B cell (primary cell): ENCODE measurements around the gene CCND3. TPM values are rescaled to one million over a fixed set of nuclear protein-coding genes. Genes with fewer than 3 reads are reported as not detected.

Experiments
- ATAC-seq: fragments of 200-7000 bp; cut with Tn5 transposase; one replicate; pipeline ENCODE4 v1.10.0; 2021; ENCODE audit warnings: low read depth, mild to moderate bottlenecking, moderate number of reproducible peaks, moderate library complexity
- CTCF ChIA-PET: fragments of 350-600 bp; sonication (Branson Sonifier 250); formaldehyde crosslinking; loops from one replicate; lab custom pipeline; 2021; ENCODE audit warnings: antibody characterized with exemption, inconsistent platforms; lab: Charles Lee
- POLR2A ChIA-PET: fragments of 350-600 bp; sonication (Branson Sonifier 250); formaldehyde crosslinking; loops from one replicate; lab custom pipeline; 2021; ENCODE audit warnings: antibody characterized with exemption; lab: Charles Lee
- DNase-seq: peaks from one replicate; pipeline ENCODE4 v3.0.0; 2013
- H2AFZ ChIP-seq: 2 replicates; pipeline ENCODE4 v1.6.1; 2012; ENCODE audit warnings: mild to moderate bottlenecking, low read depth, low read length; ENCODE audit not compliant: insufficient read depth, poor library complexity, severe bottlenecking
- H3K27ac ChIP-seq, 2 donors: 1 replicate in 1 of 2; 2 replicates in 1 of 2; pipeline ENCODE4 v1.5.1; 2012 to 2013; ENCODE audit warnings: low read length in 2 of 2, mild to moderate bottlenecking in 2 of 2, moderate library complexity in 1 of 2
- H3K27me3 ChIP-seq, 4 experiments: fragments of 200-600 bp in 1 of 4; sonication (generic) in 1 of 4; replicated peaks in 1 of 4; 1 replicate in 2 of 4; 2 replicates in 2 of 4; pipeline versions ENCODE4 v1.6.1 to v1.7.0; 2013 to 2016; ENCODE audit warnings: low read length in 3 of 4, mild to moderate bottlenecking in 2 of 4, mixed read lengths in 1 of 4, moderate library complexity in 1 of 4; ENCODE audit not compliant: insufficient read depth in 4 of 4, control insufficient read depth in 3 of 4; ENCODE audit errors: control extremely low read depth in 1 of 4
- H3K36me3 ChIP-seq, 2 experiments: replicated peaks in 1 of 2; 1 replicate in 1 of 2; 2 replicates in 1 of 2; pipeline versions ENCODE4 v1.6.1 to v1.7.1; 2013; ENCODE audit warnings: low read length in 1 of 2; ENCODE audit not compliant: insufficient read depth in 2 of 2, control insufficient read depth in 1 of 2; ENCODE audit errors: control extremely low read depth in 1 of 2, extremely low read depth in 1 of 2
- H3K4me1 ChIP-seq, 2 donors: fragments of 200-600 bp in 1 of 2; sonication (generic) in 1 of 2; 1 replicate in 1 of 2; 2 replicates in 1 of 2; pipeline versions ENCODE4 v1.5.1 to v1.6.1; 2013 to 2017; ENCODE audit warnings: low read length in 2 of 2; ENCODE audit not compliant: control insufficient read depth in 2 of 2, insufficient read depth in 2 of 2
- H3K4me2 ChIP-seq: replicated peaks from 2 replicates; pipeline ENCODE3; 2012; ENCODE audit warnings: mild to moderate bottlenecking, low read depth, low read length; ENCODE audit not compliant: poor library complexity, severe bottlenecking
- H3K4me3 ChIP-seq, 5 experiments: fragments of 200-600 bp in 1 of 5; sonication (generic) in 1 of 5; 1 replicate in 3 of 5; 2 replicates in 2 of 5; pipeline versions ENCODE4 v1.5.1 to v1.7.0; 2011 to 2016; ENCODE audit warnings: low read length in 4 of 5, mild to moderate bottlenecking in 4 of 5, low read depth in 2 of 5, control low read depth in 1 of 5, moderate library complexity in 1 of 5; ENCODE audit not compliant: insufficient read depth in 1 of 5; ENCODE audit errors: control extremely low read depth in 1 of 5, extremely low read depth in 1 of 5
- H3K79me2 ChIP-seq: fragments of 200-600 bp; sonication (generic); one replicate; pipeline ENCODE4 v1.6.0; 2016; ENCODE audit warnings: low read length; ENCODE audit not compliant: control insufficient read depth, insufficient read depth
- H3K9ac ChIP-seq: fragments of 200-600 bp; sonication (generic); 2 replicates; pipeline ENCODE4 v1.6.1; 2017; ENCODE audit warnings: mild to moderate bottlenecking, low read length, moderate library complexity
- H3K9me3 ChIP-seq, 3 donors: one replicate each; pipeline versions ENCODE4 v1.6.1 to v1.7.1; 2013; ENCODE audit warnings: low read length in 2 of 3; ENCODE audit not compliant: control insufficient read depth in 2 of 3, insufficient read depth in 1 of 3; ENCODE audit errors: control extremely low read depth in 1 of 3
- H4K20me1 ChIP-seq: 2 replicates; pipeline ENCODE4 v1.6.0; 2012; ENCODE audit warnings: mild to moderate bottlenecking, low read length; ENCODE audit not compliant: insufficient read depth, control insufficient read depth, poor library complexity, severe bottlenecking
- H3K27ac Mint-ChIP-seq: one replicate; pipeline ENCODE4 v1.8.0; 2021; ENCODE audit warnings: mixed read lengths
- H3K27me3 Mint-ChIP-seq: one replicate; pipeline ENCODE4 v1.8.0; 2021; ENCODE audit warnings: mixed read lengths
- H3K4me1 Mint-ChIP-seq: one replicate; pipeline ENCODE4 v1.8.0; 2021; ENCODE audit warnings: mixed read lengths
- H3K4me3 Mint-ChIP-seq: one replicate; pipeline ENCODE4 v1.8.0; 2021; ENCODE audit warnings: mixed read lengths
- H3K9me3 Mint-ChIP-seq: one replicate; pipeline ENCODE4 v1.8.0; 2022; ENCODE audit warnings: mixed read lengths; ENCODE audit not compliant: insufficient read depth
- EZH2 ChIP-seq: IDR thresholded peaks from 2 replicates; pipeline ENCODE4 v1.6.1; 2012; ENCODE audit warnings: borderline replicate concordance, low read depth, mild to moderate bottlenecking, moderate library complexity, low read length; ENCODE audit not compliant: insufficient read depth, poor library complexity, severe bottlenecking
- WGBS: methylation state at CpG from one replicate; pipeline ENCODE4 v1.1.5; 2013; ENCODE audit warnings: missing lambda C conversion rate; ENCODE audit not compliant: insufficient coverage; 5-methylcytosine and 5-hydroxymethylcytosine counted together
- intact Hi-C: fragments of 100-400 bp; cut with micrococcal nuclease; formaldehyde crosslinking; loops from one replicate; pipeline ENCODE4 v1.10.0; 2022
- polyA plus RNA-seq: library from polyadenylated mRNA; depleted of rRNA; stranded (reverse); fragments of >200 nt; gene quantifications from 2 replicates; pipeline ENCODE4 v1.2.3, GENCODE V29; 2012
- total RNA-seq, 2 donors: library from RNA; stranded (reverse); fragments of 120-200 nt in 1 of 2; gene quantifications; 1 replicate in 1 of 2; 2 replicates in 1 of 2; pipeline versions ENCODE4 v1.2.3 to v1.2.4, GENCODE V29; 2013 to 2022
- TF ChIP-seq, protein P1 (sequence below): fragments of 200-600 bp; IDR thresholded peaks from one replicate; pipeline ENCODE4 v1.8.0; 2022; ENCODE audit warnings: antibody characterized with exemption, mild to moderate bottlenecking

CCND3 gene
- total and polyA plus RNA-seq, 2 donors (not counting 1 experiment from before 2014, with no cell fraction given), result 136 to 298 TPM

DNA sequence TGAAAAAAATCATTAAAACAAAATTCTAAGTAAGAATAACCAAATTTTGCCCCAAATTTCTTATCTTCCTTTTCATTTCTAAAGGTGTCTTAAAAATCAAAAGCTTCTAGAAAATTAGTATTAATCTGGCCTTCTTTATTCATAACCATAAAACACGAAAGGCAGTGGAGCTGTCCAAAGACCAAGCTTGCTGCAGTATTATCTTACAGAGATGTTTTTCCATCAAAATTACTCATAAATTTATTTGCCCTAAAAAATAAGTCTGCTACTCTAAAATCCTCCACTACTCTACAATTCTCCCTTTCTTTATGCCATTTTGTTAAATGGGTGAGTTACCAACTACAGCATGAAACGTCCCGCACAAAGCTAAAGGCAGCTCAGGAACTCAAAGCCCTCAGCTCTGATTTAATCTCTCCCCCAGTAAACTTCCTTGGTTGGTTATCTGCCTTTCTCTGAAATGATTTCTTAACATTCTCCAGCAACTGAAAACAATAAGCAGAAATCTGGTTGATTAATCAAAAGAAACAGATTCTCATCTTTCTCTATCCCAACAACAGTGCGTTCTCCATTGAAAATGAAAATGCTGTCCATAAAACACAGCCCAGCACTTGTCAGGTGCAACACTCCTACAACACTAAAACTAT lies 48.6 kb downstream of the CCND3 start:
- H3K9ac ChIP-seq, result no peak overlapping the region
- no peak overlapping the region for H3K27ac ChIP-seq
- H4K20me1 ChIP-seq, result no peaks in the 10 kb centered on the region
- Mint-ChIP-seq H3K4me3 (no peak overlapping the region), H3K27me3 (no peaks in the 10 kb centered on the region), H3K4me1 (peaks cover 10% of the 10 kb centered on the region), H3K9me3 (no peaks in the 10 kb centered on the region), H3K27ac (no peak overlapping the region)
- H3K27me3 ChIP-seq, result no peaks in the 10 kb centered on the region
- H2AFZ ChIP-seq, result no peak overlapping the region
- H3K4me3 ChIP-seq, result no peak overlapping the region
- TF ChIP-seq, protein P1, sequence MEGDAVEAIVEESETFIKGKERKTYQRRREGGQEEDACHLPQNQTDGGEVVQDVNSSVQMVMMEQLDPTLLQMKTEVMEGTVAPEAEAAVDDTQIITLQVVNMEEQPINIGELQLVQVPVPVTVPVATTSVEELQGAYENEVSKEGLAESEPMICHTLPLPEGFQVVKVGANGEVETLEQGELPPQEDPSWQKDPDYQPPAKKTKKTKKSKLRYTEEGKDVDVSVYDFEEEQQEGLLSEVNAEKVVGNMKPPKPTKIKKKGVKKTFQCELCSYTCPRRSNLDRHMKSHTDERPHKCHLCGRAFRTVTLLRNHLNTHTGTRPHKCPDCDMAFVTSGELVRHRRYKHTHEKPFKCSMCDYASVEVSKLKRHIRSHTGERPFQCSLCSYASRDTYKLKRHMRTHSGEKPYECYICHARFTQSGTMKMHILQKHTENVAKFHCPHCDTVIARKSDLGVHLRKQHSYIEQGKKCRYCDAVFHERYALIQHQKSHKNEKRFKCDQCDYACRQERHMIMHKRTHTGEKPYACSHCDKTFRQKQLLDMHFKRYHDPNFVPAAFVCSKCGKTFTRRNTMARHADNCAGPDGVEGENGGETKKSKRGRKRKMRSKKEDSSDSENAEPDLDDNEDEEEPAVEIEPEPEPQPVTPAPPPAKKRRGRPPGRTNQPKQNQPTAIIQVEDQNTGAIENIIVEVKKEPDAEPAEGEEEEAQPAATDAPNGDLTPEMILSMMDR, result no peak
- no peak for TF ChIP-seq EZH2
- CTCF ChIA-PET, result no interaction called here
- DNase-seq, result no peak
- WGBS, result 89% methylated on average over 1 of the region's 4 CpGs
- intact Hi-C loops, result loop anchor here (10.0 kb wide), 2 partner anchors 188 to 818 kb away; partner anchors contain the start of genes NFYA and OARD1
- no peak overlapping the region for H3K4me2 ChIP-seq
- no peak for ATAC-seq
- peaks cover 15 to 17% of the 10 kb centered on the region in 2 donors for H3K4me1 ChIP-seq
- POLR2A ChIA-PET, result no interaction called here
- peaks cover 13% of the 10 kb centered on the region for H3K79me2 ChIP-seq
- H3K36me3 ChIP-seq, result no peaks in the 10 kb centered on the region
- H3K9me3 ChIP-seq, result no peaks in the 10 kb centered on the region

DNA sequence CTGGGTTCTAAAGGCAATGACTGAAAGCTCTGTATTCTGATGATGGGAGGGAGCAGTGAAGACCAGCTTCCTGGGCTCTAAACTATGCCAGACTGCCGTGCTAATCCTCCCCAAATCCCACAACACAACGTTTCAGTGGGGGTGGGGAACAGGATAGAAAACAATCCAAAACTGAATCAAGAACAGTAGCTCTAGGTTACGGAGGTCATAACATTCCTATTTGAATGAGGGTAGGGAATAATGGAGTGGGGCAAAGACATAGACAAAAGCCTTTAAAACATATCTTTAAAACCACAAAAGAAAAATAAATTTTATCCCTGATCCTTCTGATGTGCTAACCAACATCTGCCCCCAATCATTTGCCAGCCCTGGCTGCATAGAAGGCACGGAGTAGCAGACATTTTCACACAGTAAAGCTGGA lies 54.3 kb downstream of the CCND3 start:
- no CpG with 5 or more reads among the region's 4 CpGs for WGBS
- ChIA-PET CTCF (interaction anchor here (0.6 to 1.2 kb wide), 2 partner anchors 33 to 192 kb away, joined by 3 to 5 read pairs; partner anchors contain the start of genes BYSL and MED20), POLR2A (interaction anchor here (0.6 kb wide), 1 partner anchor 1420 kb away, joined by 4 read pairs; no protein-coding TSS in a partner anchor)
- H3K4me3 Mint-ChIP-seq, result no peak overlapping the region
- no peaks in the 10 kb centered on the region for H3K9me3 Mint-ChIP-seq
- TF ChIP-seq, protein P1, result no peak
- no peaks in the 10 kb centered on the region for H3K4me1 Mint-ChIP-seq
- Histone ChIP-seq H3K79me2 (peaks cover 3% of the 10 kb centered on the region), H4K20me1 (no peaks in the 10 kb centered on the region), H3K27me3 (no peaks in the 10 kb centered on the region), H3K9ac (no peak overlapping the region), H3K4me1 (no peaks in the 10 kb centered on the region), H3K27ac (no peak overlapping the region), H3K4me3 (no peak overlapping the region), H2AFZ (no peak overlapping the region), H3K9me3 (no peaks in the 10 kb centered on the region), H3K4me2 (no peak overlapping the region), H3K36me3 (no peaks in the 10 kb centered on the region)
- no peak overlapping the region for H3K27ac Mint-ChIP-seq
- no peak for DNase-seq
- ATAC-seq, result no peak
- H3K27me3 Mint-ChIP-seq, result no peaks in the 10 kb centered on the region
- intact Hi-C loops, result no loop called here
